ENCODE results near the gene TBC1D22A. TPM values are rescaled to one million over a fixed set of nuclear protein-coding genes. Genes with fewer than 3 reads are reported as not detected.

Gene TBC1D22A
- total RNA-seq, 1 experiment from 2014 or later: 20.9 TPM

- CTCF ChIA-PET: no interaction called here
- no peak overlapping the region for H3K27ac ChIP-seq (ENCODE audit: low read depth, low read length)
- BruUV-seq (replicated peaks): no TSS peak
- TF ChIP-seq CTCF (IDR thresholded peaks at IDR 0.05 in 2 of 3, conservative IDR thresholded peaks at IDR 0.05 in 1 of 3; ENCODE audit: borderline replicate concordance in 1 of 3, insufficient read depth in 1 of 3, low read depth in 2 of 3, low read length in 2 of 3) (no peak), ZNF274 (IDR thresholded peaks at IDR 0.05; ENCODE audit: low read depth, low read length) (no peak), ZBTB33 (IDR thresholded peaks at IDR 0.05; ENCODE audit: extremely low read depth, insufficient replicate concordance, low read length) (no peak), SRF (IDR thresholded peaks at IDR 0.05; ENCODE audit: low read depth) (no peak), SP1 (IDR thresholded peaks at IDR 0.05; ENCODE audit: low read depth) (no peak), FOSL1 (IDR thresholded peaks at IDR 0.05; ENCODE audit: low read depth) (no peak), RAD21 (IDR thresholded peaks at IDR 0.05; ENCODE audit: low read depth) (no peak), YY1 (IDR thresholded peaks at IDR 0.05; ENCODE audit: extremely low read depth, insufficient replicate concordance, low read depth, low read length) (no peak), EGR1 (IDR thresholded peaks at IDR 0.05; ENCODE audit: low read depth) (no peak), ELF1 (IDR thresholded peaks at IDR 0.05; ENCODE audit: borderline replicate concordance, low read depth) (no peak), TCF7L2 (IDR thresholded peaks at IDR 0.05; ENCODE audit: borderline replicate concordance, extremely low read depth, insufficient read depth, insufficient read length) (no peak), ZFX (IDR thresholded peaks at IDR 0.05) (no peak), CBX3 (IDR thresholded peaks at IDR 0.05; ENCODE audit: low read depth) (no peak), REST (IDR thresholded peaks at IDR 0.05; ENCODE audit: low read depth) (no peak), MAX (IDR thresholded peaks at IDR 0.05) (no peak), EZH2phosphoT487 (IDR thresholded peaks at IDR 0.05; ENCODE audit: borderline replicate concordance) (no peak), POLR2AphosphoS5 (IDR thresholded peaks at IDR 0.05; ENCODE audit: low read depth, low read length) (no peak), CEBPB (IDR thresholded peaks at IDR 0.05; ENCODE audit: low read depth) (no peak), JUND (IDR thresholded peaks at IDR 0.05) (no peak)
- H2AFZ ChIP-seq (ENCODE audit: low read depth, low read length, poor library complexity, severe bottlenecking): no peak overlapping the region
- H3K4me3 ChIP-seq (replicated peaks in 1 of 2; ENCODE audit: low read depth in 1 of 2, low read length in 2 of 2): no peak overlapping the region
- RAD21 ChIA-PET (ENCODE audit: low non-redundant PET in 1 of 2, low total read pairs in 2 of 2, uncharacterized antibody in 2 of 2, unreplicated experiment in 2 of 2): no interaction called here
- intact Hi-C loops (cut with micrococcal nuclease): no loop called here
- no peaks in the 10 kb centered on the region; the same call in 1 of the 2 replicates for H4K20me1 ChIP-seq (ENCODE audit: insufficient read depth)
- no peaks in the 10 kb centered on the region; a peak in 1 of 4 replicates for H3K36me3 ChIP-seq (ENCODE audit: control insufficient read depth in 1 of 2, insufficient read depth in 2 of 2, low read length in 2 of 2)
- ATAC-seq (no peak), DNase-seq (ENCODE audit: low read depth, low spot score) (no peak)
- POLR2A ChIA-PET: no interaction called here
- H3K9ac ChIP-seq (ENCODE audit: low read length): no peak overlapping the region
- peaks cover 19 to 24% of the 10 kb centered on the region in 2 experiments for H3K4me1 ChIP-seq (ENCODE audit: control insufficient read depth in 1 of 2, insufficient read depth in 2 of 2, low read length in 2 of 2)
- H3K9me2 ChIP-seq (ENCODE audit: insufficient read depth): no peaks in the 10 kb centered on the region
- no peaks in the 10 kb centered on the region for H3K27me3 ChIP-seq (ENCODE audit: insufficient read depth, low read length)
- no peak overlapping the region for H3K4me2 ChIP-seq (ENCODE audit: low read length)
- peaks cover 54% of the 10 kb centered on the region for H3K79me2 ChIP-seq (ENCODE audit: insufficient read depth, low read length)
- H3K9me3 ChIP-seq (ENCODE audit: control insufficient read depth in 1 of 2, insufficient read depth in 1 of 2, low read depth in 1 of 2, low read length in 2 of 2): no peaks in the 10 kb centered on the region
Measured at GRCh38 chr22:46769706-46770105, 7.3 kb downstream of the TBC1D22A start.
